Measurements from ENCODE around the gene NCOA1.
"Not testable (repeated sequence)": the region's sequence is repeated elsewhere in the genome, so short reads cannot be mapped to it uniquely, and the experiment has no call there.

The NCOA1 gene

DNA sequence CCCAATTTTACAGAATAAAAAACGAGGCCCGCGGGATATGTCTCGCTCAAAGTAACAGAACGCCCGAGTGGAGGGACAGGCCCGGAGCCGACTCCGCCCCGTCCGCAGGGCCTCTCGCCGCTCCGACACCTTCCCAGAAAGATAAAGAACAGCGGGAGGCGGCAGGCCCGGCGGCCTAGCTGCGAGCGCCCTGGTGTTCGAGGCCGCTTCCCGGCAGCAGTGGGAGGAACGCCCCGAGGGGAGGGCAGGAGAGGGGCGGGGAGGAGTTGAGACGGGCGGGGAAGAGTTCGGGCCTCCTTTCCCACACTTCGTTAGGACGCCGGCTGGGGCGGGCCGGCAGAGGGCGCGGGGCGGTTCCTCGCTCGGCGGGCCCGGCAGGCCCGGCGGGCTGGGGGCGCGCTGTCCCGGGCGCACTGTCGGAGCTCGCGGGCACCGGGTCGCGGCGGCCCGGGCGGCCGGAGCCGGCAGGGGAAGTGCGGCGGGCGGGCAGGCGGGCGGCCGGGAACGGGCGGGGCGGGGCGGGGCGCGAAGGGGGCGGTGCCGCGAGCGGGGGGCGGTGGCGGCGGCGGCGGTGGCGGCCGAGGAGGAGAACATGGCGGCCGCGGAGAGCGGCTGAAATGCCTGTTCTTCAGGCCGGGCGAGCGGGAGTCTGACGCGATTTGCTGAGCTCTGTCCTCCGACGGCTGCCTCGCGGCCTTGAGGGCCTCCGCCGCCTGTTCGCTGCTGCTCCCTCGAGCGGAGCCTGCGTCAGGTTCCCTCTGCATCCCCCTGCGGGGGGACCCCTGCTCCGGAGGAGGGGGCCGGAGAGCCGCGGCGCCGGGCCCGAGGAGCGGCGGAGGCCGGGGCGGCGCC, at the start of gene NCOA1:
NCOA1 (plus strand) TSS at position 565 of the 852 bp plus-strand sequence. CDS start 167,424 bp downstream, outside the sequence.
- peak; percentile 31 to 94 (median 84) for DNase-seq

DNA sequence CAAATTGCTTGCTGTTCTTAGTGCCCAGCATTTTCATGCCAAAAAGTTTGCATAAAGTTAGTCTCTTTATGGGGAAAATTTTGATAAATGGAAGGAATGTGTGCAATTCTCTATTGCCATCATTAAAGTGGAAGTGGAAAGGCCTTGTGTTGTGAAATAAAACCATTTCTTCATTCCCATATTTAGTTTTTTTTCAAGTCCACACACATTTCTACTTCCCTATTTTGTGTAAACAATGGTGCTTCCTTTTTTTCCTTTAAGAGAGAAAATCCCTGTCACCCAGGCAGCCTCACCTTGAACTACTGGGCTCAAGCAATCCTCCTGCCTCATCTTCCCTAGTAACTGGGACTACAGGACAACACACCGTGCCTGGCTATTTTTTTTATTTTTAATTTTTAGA, 42.3 kb upstream of the NCOA1 start:
- DNase-seq, result no peak

DNA sequence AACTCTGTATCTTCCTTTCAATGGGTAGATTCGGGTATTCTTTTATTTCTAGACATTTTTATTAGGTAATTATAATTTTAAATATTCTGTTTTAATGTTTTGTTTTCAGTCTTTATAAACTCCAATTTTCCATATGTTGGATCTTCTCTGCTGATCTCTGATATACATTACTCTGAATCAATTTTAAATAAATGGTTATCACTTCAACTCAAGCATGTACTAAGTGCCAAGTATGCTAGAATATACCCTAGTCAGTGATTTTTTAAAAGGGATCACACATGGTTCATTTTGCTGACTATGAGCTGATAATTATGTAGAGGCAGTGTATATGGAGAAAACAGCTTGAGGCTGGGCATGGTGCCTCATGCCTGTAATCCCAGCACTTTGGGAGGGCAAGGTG, 41.7 kb upstream of the NCOA1 start:
- DNase-seq, result no peak

DNA sequence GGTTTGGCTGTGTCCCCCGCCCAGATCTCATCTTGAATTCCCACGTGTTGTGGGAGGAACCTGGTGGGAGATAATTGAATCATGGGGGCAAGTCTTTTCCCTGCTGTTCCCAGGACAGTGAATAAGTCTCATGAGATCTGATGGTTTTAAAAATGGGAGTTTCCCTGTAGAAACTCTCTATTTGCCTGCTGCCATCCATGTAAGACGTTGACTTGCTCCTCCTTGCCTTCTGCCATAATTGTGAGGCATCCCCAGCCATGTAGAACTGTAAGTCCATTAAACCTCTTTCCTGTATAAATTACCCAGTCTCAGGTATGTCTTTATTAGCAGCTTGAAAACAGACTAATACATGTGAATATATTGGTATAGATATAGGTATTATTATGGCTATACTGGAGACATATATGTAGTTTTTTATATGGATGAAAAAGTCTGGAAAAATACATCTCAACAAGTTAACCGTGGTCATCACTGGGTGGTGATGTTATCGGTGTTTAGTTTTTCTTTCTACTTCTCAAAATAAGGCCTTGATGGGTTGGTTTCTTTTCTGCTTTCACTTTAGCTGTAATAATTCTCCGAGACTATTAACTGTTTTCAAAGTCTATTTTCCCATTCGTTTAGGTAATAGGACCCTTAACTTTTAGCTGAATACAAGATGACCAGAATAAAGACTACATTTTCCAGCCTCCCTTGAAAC, 39.1 kb upstream of the NCOA1 start:
- no peak for DNase-seq

DNA sequence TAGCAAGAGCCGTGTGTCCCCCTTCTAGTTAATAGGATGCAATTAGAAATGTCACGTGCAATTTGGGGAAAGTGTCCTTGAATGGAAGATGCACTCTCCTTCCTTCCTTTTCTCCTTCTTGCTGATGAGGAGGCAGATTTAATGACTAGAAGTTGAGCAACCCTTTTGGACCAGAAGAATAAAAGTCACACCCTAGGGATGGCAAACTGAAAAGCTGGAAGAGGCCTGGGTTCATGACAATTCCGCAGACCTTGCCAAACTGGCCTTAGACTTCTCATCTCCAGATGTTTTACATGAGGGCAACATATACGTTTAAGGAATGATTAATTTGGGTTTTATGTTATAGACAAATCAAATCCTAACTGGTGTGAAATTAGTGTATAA, 38.6 kb upstream of the NCOA1 start:
- DNase-seq, result no peak

DNA sequence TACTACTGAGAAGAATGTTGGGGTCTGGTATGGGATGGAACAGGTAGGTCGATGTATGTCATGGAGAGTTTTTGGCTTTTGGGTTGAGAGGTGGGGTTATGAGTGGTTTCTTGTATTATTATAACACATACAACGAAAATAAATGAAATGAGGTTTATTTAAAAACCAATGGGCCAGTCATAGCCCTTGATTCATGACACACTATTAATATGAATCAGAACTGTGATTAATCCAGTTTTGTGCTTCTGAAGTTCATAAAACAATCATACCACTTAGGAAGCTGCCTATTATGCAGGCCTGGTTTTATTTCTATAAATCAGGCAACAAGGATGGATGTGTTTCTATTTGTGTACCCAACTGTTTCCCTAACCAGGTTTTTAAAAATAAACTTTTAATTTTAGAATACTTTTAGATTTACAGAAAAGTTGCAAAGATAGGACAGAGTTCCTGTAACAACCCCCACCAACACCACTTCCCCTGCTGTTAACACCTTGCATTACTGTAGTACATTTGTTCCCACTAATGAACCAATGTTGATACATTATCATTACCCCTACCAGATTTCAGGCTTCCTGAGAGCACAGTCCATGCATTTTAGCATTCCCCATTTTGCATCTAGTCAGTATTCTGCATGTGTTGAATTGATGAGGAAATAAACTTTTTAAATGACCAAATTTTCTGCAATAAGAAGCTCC, 37.5 kb upstream of the NCOA1 start:
- no peak for DNase-seq

DNA sequence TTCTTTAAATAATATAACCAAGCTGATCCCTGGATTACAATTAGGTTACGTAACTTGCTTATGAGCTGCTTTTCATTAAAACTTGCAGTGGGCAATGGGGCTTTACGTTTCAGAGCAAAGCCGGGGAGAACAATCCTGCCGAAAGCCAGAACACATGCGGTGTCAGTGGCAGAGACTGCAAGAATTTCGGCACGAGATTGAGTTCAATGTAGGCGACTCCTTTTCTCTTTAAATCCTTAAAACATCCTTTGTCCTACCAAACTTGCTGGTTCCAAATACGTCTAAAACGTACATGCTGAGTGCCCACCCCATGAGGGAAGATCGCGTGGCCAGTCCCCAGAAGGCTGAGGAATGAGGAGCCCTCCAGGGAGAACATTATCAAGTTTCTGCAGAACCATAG, 36.8 kb upstream of the NCOA1 start:
- DNase-seq, result peak in 3 of 14 donors; percentile 6 to 49 (median 24)

DNA sequence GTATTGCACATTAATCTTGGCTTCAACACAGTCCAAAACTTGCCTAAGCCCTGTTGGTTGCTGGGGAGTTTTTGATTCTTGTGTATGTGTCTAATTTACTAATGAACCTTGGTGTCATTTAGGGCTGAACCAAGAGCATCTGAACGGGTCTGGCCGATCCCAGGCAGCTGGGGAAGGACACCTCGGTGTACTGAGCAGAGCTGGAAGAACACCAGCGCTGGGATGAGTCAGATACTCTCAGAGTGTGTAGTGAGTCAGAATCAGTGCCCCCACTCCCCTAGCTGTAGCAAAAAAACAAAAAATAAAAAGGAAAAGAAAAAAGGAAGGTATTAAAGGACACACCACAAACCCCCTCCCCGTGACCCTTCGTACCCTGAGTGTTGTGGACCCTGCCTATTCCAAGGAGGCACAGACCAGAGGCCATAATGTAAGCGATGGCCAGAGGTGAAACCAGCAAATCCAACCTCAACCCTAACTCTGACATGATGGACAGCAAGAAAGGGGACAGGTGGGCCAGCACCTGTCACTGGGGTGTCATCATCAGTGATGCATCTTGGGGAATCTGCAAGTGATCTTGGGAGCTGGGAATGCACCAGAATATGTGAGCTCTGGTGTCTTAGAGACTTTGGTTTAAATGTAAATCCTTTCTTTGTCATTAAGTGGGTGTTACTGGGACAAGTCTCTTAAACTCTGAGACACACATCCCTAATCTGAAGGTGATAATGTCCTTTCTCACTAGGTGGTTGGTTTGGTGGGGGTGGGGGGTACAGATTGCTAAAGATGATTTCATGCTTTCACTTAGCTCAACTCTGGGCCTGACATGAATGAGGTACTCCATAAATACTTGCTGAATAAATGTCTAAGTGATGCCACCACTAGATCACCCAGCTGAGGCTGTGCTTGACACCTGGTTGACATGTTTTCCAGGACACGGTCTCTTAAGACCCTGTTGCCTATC, 34.2 kb upstream of the NCOA1 start:
- peak in 8 of 14 donors; percentile 6 to 71 (median 18) for DNase-seq

DNA sequence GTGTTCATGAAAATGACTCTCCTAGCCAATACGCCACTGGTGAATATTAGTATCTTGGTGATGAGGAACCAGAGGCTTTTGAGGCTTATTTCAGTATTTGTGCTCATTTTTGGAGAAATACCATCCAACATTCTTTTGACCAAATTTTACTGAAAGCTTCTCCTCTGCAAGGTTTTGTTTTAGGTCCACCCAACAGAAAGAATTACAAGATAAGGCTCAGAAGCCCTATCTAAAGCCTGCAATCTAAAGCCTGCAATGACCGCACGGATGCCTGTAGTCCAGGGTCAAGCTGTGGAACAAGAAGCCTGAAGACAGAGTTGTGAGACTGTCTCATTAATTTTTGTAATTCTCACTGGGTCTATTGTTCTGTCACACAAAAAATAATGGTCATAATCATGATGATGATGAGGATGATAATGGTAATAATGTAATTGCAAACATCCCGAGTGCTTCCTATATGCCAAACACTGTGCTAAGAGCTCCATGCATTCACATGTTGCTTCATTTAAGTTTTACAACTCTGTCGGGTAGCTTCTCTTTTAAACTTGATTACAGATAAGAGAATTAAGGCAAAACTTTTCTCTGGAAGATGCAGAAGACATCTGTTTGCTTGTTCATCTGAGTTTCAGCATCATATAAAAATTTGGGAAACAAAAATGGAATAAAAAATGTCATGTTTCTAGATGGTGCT, 33.2 kb upstream of the NCOA1 start:
- DNase-seq, result no peak

DNA sequence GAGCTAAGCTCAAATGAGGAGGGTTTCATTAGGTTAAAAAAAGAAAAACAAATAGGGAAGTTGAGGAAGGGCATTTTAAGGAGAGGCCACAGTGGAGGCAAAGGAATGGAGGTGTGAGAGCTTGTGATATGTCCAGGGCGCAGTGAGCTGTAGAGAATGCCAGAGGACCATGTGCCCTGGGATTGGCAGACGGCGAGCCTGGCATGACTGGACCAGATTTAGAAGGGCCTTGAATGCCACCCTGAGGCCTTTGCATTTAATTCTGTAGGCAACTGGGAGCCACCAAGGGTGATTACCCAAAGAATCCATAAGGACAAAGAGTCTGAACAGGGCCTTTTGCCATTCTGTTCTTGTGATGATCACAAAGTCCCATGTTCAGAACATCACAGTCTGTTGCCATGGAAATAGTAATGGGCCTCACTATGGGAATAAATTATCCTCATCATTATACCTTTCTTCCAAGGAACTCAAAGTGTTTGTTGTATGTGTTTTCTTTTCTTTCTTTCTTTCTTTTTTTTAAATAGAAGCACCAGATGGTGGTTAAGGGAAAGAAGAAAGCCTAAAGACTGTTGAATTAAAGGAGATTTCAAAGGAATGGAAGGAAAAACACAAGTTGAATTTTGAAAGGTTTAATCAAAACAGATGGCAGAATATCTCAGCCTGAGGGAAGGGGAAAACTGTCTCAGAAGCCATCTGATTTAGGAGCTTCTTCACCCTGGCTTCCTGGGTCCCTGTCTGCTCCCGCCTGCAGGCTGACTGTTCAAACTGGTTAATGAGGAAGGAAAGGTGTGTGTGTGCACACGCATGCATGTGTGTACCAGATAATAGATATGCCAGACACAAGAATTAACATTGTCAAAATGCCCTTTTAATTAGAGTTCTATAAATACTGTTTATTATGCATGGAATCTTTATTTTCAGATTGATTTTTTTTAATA, 31.6 kb upstream of the NCOA1 start:
- DNase-seq, result no peak

DNA sequence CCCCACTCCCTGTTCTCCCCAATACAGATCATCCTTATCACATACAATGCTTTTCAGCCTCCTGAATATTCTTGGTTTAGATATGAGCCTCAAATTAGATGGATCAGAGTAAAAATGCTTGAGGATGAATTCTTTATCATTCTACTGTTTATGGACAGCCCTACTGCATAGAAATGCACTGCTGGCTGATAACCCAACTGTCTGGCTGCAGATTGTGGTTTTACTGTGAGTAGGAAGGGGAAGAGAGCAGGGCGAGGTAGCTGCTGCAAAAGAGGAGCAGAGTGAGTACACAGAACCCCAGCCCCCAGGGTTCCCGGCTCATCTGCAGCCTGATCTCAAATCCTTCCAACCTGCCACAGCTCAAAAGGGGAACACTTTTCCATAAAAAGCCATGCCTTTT, 29.4 kb upstream of the NCOA1 start:
- DNase-seq, result no peak

DNA sequence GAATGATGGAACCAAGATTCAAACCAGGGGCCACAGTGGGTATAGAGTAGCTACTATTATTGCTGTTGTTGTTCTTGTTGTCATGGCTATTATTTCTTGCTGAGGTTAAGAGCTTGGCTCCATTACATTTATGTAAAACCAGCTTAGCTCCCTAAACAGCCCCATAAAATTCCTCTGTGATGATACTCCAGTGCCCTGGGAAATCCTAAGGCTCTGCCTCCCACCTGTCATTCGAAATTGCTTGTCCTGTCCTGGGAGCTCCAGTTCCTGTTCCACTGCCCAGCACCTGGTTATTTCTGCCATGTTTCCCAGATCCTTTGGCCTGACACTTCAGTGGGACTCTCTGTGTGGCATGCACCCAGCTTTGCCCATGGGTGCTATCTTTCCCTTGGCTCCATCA, 27.8 kb upstream of the NCOA1 start:
- no peak for DNase-seq

DNA sequence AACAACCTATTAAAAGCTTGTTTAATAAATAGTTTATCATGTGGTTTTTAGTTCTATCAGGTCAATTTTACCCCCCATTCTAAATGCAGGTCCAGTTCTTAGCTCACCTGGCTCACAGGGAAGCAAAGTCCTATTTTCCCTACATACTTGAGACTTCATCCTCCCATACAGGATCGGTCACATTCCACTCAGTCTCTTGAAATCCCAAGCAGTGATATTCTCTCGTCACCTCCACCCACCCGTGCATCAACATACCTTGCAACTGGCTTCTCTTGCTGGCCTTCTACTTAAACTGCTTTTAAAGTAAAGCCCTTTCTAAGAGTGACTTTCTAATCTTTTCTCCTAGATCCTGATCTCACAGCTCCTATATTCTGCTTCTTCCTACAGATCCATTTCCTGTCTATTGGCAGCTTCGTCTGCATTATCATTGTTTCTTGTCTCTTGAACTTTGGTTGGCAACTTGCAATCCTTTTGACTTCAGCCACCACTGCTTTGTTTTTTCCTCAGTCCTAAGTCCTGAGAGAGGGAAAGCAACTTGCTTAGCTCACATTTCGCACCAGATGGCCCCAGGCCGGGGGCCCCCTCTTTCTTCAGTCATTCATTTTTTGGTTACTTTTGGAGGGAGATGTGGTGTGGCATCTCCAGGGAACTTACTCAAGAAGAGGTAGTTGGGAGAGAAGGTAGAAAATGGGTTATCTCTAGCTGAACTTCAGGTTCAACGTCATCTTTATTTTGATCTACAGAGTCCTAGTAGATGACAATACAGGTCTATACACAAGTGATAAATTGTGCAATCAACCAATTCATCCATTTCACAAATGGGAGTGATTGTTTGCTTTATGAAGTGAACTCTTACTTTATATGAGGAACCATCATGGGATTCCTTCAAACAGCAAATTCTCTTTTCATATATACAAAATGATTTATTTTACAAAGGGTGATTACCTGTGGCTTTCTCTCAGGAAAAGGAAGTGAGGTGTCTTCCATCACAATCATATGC, 23.9 kb upstream of the NCOA1 start:
- no peak for DNase-seq

DNA sequence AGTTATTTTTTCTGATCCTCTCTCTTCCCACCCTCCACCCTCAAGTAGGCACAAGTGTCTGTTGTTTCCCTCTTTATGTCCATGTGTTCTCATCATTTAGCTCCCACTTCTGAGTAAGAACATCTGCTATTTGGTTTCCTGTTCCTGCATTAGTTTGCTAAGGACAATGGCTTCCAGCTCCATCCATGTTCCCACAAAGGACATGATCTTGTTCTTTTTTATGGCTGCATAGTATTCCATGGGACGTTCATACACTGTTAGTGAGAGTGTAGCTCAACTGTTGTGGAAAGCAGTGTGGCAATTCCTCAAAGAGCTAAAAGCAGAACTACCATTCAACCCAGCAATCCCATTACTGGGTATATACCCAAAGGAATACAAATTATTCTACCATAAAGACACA, 22.6 kb upstream of the NCOA1 start:
- DNase-seq, result not testable (repeated sequence)

DNA sequence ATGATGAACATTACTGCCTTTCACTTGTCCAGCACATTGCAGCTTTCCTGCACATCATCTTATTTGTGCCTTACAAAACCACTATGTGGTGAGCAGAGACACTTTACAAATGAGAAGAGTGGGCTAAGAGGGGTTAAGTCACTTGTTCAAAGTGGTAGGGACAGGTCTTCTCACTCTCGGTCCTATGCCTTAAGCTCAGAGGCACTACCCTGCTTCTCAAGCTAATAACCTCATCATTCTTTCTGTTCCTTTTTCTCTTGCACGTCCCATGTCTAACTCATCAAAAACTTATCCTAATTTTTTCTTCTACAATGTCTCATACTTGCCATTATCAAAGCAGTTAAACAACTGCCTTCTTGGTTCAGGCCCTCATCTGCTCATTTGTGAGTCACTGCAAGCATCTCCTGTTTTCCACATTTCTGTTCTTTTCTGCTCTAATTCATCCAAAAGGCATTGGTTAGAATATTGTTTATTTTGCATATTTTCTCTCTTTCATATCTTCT, 21.9 kb upstream of the NCOA1 start:
- DNase-seq, result no peak

DNA sequence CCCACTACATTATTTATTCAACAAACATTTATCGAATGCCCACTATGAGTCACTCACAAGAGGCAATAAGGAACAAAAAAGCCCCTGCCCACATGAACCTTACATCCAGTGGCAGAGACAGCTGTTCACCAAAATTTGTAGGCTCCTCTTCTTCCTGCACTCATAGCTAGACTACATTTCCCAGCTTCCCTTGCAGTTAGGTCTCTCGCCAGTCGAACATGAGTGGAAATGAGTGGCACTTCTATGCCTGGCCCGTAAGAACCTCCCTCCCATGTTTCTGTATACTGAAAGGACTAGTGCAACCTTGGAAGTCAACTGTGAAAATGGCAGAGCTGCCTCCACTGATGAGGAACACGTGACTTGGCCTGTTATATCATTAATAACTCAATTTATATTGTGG, 19.4 kb upstream of the NCOA1 start:
- no peak for DNase-seq

DNA sequence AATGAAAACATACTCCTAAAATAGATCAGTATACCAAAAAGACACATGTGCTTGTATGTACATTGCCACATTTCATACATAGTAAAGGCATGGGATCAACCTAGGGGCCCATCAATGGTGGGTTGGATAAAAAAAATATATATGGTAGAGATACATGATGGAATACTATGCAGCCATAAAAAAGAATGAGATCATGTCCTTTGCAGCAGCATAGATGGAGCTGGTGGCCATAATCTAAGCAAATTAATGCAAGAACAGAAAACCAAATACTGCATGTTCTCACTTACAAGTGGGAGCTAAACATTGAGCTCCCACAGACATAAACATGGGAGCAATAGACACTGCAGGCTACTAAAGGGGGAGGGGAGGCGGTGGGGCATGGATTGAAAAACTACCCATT, 18.6 kb upstream of the NCOA1 start:
- no peak for DNase-seq

DNA sequence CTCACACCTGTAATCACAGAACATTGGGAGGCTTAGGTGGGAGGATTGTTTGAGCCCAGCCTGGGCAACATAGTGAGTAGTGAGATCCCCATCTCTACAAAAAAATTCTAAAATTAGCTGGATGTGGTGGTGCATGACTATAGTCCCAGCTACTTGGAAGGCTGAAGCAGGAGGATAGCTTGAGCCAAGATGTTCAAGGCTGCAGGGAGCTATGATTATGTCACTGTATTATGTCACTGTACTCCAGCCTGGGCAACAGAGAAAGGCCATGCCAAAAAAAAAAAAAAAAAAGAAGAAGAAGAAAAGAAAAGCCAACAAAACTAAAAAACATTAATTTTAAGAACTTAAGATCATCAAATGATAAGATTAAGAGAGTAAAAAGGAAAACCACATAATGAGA, 17.4 kb upstream of the NCOA1 start:
- no peak for DNase-seq

DNA sequence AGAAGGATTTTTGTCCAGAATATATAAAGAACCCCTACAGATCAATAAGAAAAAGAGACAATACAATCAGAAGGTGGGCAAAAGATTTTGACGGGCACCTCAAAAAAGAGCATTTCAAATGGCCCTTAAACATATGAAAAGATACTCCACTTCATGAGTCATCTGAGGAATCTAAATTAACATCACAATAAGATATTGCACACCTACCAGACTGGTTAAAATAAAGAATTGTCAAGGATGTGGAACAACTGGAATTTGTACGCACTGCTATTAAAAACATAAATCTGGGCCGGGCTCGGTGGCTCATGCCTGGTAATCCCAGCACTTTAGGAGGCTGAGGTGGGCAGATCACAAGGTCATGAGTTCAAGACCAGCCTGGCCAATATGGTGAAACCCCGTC, 17.0 kb upstream of the NCOA1 start:
- no peak for DNase-seq

Data from C1 segment of cervical spinal cord (tissue), 14 donors.